CD14-positive monocyte (primary cell): ENCODE data around the gene RAPGEFL1. TPM values are rescaled to one million over a fixed set of nuclear protein-coding genes. Genes with fewer than 3 reads are reported as not detected.
"Not testable (repeated sequence)": the region's sequence is repeated elsewhere in the genome, so short reads cannot be mapped to it uniquely, and the experiment has no call there.

Experiments
- DNase-seq, 3 donors: peaks; one replicate each; pipeline ENCODE4 v3.0.0-alpha.2; 2011 to 2022
- H2AFZ ChIP-seq: 2 replicates; pipeline ENCODE4 v1.6.0; 2012; ENCODE audit warnings: mild to moderate bottlenecking, low read depth, low read length, inconsistent platforms; ENCODE audit not compliant: insufficient read depth, poor library complexity, severe bottlenecking
- H3K27ac ChIP-seq, 2 donors: 1 replicate in 1 of 2; 2 replicates in 1 of 2; pipeline ENCODE4 v1.5.1; 2012 to 2013; ENCODE audit warnings: low read length in 2 of 2, control low read depth in 1 of 2, inconsistent platforms in 1 of 2, low read depth in 1 of 2, mild to moderate bottlenecking in 1 of 2
- H3K27me3 ChIP-seq, 2 donors: one replicate each; pipeline versions ENCODE4 v1.6.0 to v1.6.1; 2011 to 2013; ENCODE audit warnings: low read length in 2 of 2; ENCODE audit not compliant: control insufficient read depth in 2 of 2, insufficient read depth in 2 of 2
- H3K36me3 ChIP-seq, 2 donors: replicated peaks in 1 of 2; 1 replicate in 1 of 2; 2 replicates in 1 of 2; pipeline versions ENCODE4 v1.5.1 to v1.6.1; 2012 to 2013; ENCODE audit warnings: low read length in 2 of 2, control low read depth in 1 of 2, inconsistent platforms in 1 of 2, mild to moderate bottlenecking in 1 of 2; ENCODE audit not compliant: insufficient read depth in 2 of 2, control insufficient read depth in 1 of 2
- H3K4me1 ChIP-seq, 2 donors: 1 replicate in 1 of 2; 2 replicates in 1 of 2; pipeline versions ENCODE4 v1.5.1 to v1.6.1; 2012 to 2013; ENCODE audit warnings: low read length in 2 of 2, control low read depth in 1 of 2, inconsistent platforms in 1 of 2, mild to moderate bottlenecking in 1 of 2, moderate library complexity in 1 of 2; ENCODE audit not compliant: insufficient read depth in 2 of 2, control insufficient read depth in 1 of 2
- H3K4me2 ChIP-seq: replicated peaks from 2 replicates; pipeline ENCODE3; 2012; ENCODE audit warnings: low read length, moderate library complexity, mild to moderate bottlenecking; ENCODE audit not compliant: poor library complexity, severe bottlenecking; ENCODE audit errors: extremely low read depth
- H3K4me3 ChIP-seq, 3 experiments: fragments of 200-600 bp in 1 of 3; sonication (generic) in 1 of 3; replicated peaks in 1 of 3; 1 replicate in 2 of 3; 2 replicates in 1 of 3; pipeline ENCODE4 v1.5.1; 2011 to 2013; ENCODE audit warnings: low read length in 3 of 3, mild to moderate bottlenecking in 3 of 3, control low read depth in 2 of 3, low read depth in 2 of 3, inconsistent platforms in 1 of 3, moderate library complexity in 1 of 3
- H3K79me2 ChIP-seq: 2 replicates; pipeline ENCODE4 v1.6.0; 2012; ENCODE audit warnings: mild to moderate bottlenecking, control low read depth, inconsistent platforms, low read length, moderate library complexity; ENCODE audit not compliant: insufficient read depth
- H3K9ac ChIP-seq: 2 replicates; pipeline ENCODE4 v1.6.0; 2017; ENCODE audit warnings: low read length, mild to moderate bottlenecking; ENCODE audit not compliant: insufficient read depth, poor library complexity, severe bottlenecking
- H3K9me3 ChIP-seq, 2 donors: replicated peaks in 1 of 2; 1 replicate in 1 of 2; 2 replicates in 1 of 2; pipeline versions ENCODE4 v1.5.1 to v1.6.1; 2012 to 2013; ENCODE audit warnings: low read length in 2 of 2, control low read depth in 1 of 2; ENCODE audit not compliant: control insufficient read depth in 1 of 2, insufficient read depth in 1 of 2
- H4K20me1 ChIP-seq: 2 replicates; pipeline ENCODE4 v1.6.0; 2012; ENCODE audit warnings: mild to moderate bottlenecking, low read length, control low read depth, moderate library complexity; ENCODE audit not compliant: insufficient read depth
- H3K27ac Mint-ChIP-seq, 7 donors: one replicate each; pipeline ENCODE4 v1.8.0; 2020; ENCODE audit warnings: mild to moderate bottlenecking in 7 of 7, mixed read lengths in 7 of 7, moderate library complexity in 6 of 7, inconsistent platforms in 2 of 7
- H3K27me3 Mint-ChIP-seq, 3 donors: one replicate each; pipeline ENCODE4 v1.8.0; 2021 to 2022; ENCODE audit warnings: low read depth in 3 of 3, mild to moderate bottlenecking in 3 of 3, mixed read lengths in 3 of 3, moderate library complexity in 3 of 3, inconsistent platforms in 1 of 3
- H3K36me3 Mint-ChIP-seq, 2 donors: one replicate each; pipeline ENCODE4 v1.8.0; 2020; ENCODE audit warnings: mixed read lengths in 2 of 2, inconsistent platforms in 1 of 2, mild to moderate bottlenecking in 1 of 2
- H3K4me1 Mint-ChIP-seq: one replicate; pipeline ENCODE4 v1.8.0; 2020; ENCODE audit warnings: mild to moderate bottlenecking, mixed read lengths
- H3K4me3 Mint-ChIP-seq, 2 donors: one replicate each; pipeline ENCODE4 v1.8.0; 2020; ENCODE audit warnings: mild to moderate bottlenecking in 2 of 2, mixed read lengths in 2 of 2, moderate library complexity in 1 of 2
- H3K9me3 Mint-ChIP-seq, 7 donors: one replicate each; pipeline ENCODE4 v1.8.0; 2020 to 2022; ENCODE audit warnings: mixed read lengths in 7 of 7, mild to moderate bottlenecking in 6 of 7, moderate library complexity in 6 of 7, inconsistent platforms in 2 of 7
- CTCF ChIP-seq: fragments of 200-600 bp; IDR thresholded peaks from one replicate; pipeline ENCODE4 v1.8.0; 2022; ENCODE audit warnings: antibody characterized with exemption, mild to moderate bottlenecking
- WGBS: methylation state at CpG from one replicate; pipeline ENCODE4 v1.1.5; 2013; ENCODE audit warnings: missing lambda C conversion rate; ENCODE audit not compliant: insufficient coverage; 5-methylcytosine and 5-hydroxymethylcytosine counted together
- intact Hi-C, 2 donors: fragments of 100-400 bp; cut with micrococcal nuclease; formaldehyde crosslinking; loops; one replicate each; pipeline versions ENCODE4 v1.15.0 to v1.15.1; 2023
- polyA plus RNA-seq, 3 donors: library from polyadenylated mRNA; depleted of rRNA in 1 of 3; unstranded in 2 of 3; stranded (reverse) in 1 of 3; fragments of 300-500 nt in 2 of 3; fragments of >200 nt in 1 of 3; fragmentation: Illumina TruSeq in 2 of 3; gene quantifications; 1 replicate in 2 of 3; 2 replicates in 1 of 3; pipeline ENCODE4 v1.2.3, GENCODE V29; 2012 to 2021

Gene RAPGEFL1
- polyA plus RNA-seq, 3 donors = 0.09 to 6.1 (median 0.10) TPM

GRCh38 chr17:40230670-40231069 lies 53.4 kb downstream of the RAPGEFL1 start:
- Mint-ChIP-seq H3K4me1 (peaks cover 11% of the 10 kb centered on the region), H3K36me3 (peaks cover 28 to 69% of the 10 kb centered on the region in 2 donors), H3K4me3 (no peak overlapping the region), H3K27me3 (peaks cover 0 to 4% (median 0%) of the 10 kb centered on the region in 3 donors), H3K27ac (no peak overlapping the region), H3K9me3 (peaks cover 0 to 3% (median 0%) of the 10 kb centered on the region in 7 donors)
- H3K27me3 ChIP-seq = no peaks in the 10 kb centered on the region
- H3K79me2 ChIP-seq = peaks cover 82% of the 10 kb centered on the region
- H3K9ac ChIP-seq = no peak overlapping the region
- no CpG with 5 or more reads among the region's 3 CpGs for WGBS
- H2AFZ ChIP-seq = no peak overlapping the region
- H3K4me3 ChIP-seq = no peak overlapping the region
- peaks cover 86% of the 10 kb centered on the region for H4K20me1 ChIP-seq
- intact Hi-C loops = loop anchor here in 1 of 2 donors (5.0 kb wide), 1 partner anchor 37 kb away; no protein-coding TSS in a partner anchor
- no peak for TF ChIP-seq CTCF
- no peak overlapping the region for H3K4me2 ChIP-seq
- H3K27ac ChIP-seq = no peak overlapping the region
- peaks cover 12% of the 10 kb centered on the region in 2 donors for H3K4me1 ChIP-seq
- no peaks in the 10 kb centered on the region for H3K9me3 ChIP-seq
- H3K36me3 ChIP-seq = peaks cover 33 to 81% of the 10 kb centered on the region in 2 donors
- no peak for DNase-seq

- H3K4me2 ChIP-seq, H3K4me3 ChIP-seq, H3K9me3 ChIP-seq, H3K27me3 ChIP-seq, H3K9me3 Mint-ChIP-seq, H3K27me3 Mint-ChIP-seq, H2AFZ ChIP-seq, H3K27ac Mint-ChIP-seq, DNase-seq, H3K9ac ChIP-seq, H3K27ac ChIP-seq, H3K4me3 Mint-ChIP-seq: not testable (repeated sequence)
- Histone ChIP-seq H4K20me1 (peaks cover 91% of the 10 kb centered on the region), H3K4me1 (peaks cover 12% of the 10 kb centered on the region in 2 donors), H3K36me3 (peaks cover 34 to 81% of the 10 kb centered on the region in 2 donors), H3K79me2 (peaks cover 83% of the 10 kb centered on the region)
- 100% methylated on average over 3 of the region's 4 CpGs for WGBS
- intact Hi-C loops = loop anchor here in 1 of 2 donors (5.0 kb wide), 1 partner anchor 35 kb away; no protein-coding TSS in a partner anchor
- Mint-ChIP-seq H3K4me1 (peaks cover 11% of the 10 kb centered on the region), H3K36me3 (peaks cover 31 to 74% of the 10 kb centered on the region in 2 donors)
Observed at GRCh38 chr17:40231928-40232327, 54.7 kb downstream of the RAPGEFL1 start.
